Activated CD4-positive, alpha-beta T cell treated with anti-CD3 and anti-CD28 coated beads, Interleukin-2, amount 50 U/mL, for 4 hours (primary cell): ENCODE results near the gene WDR62.

ENCODE experiments used
- DNase-seq, 2 experiments: peaks; one replicate each; pipeline ENCODE4 v3.0.0-alpha.2; 2020

The WDR62 gene

DNA sequence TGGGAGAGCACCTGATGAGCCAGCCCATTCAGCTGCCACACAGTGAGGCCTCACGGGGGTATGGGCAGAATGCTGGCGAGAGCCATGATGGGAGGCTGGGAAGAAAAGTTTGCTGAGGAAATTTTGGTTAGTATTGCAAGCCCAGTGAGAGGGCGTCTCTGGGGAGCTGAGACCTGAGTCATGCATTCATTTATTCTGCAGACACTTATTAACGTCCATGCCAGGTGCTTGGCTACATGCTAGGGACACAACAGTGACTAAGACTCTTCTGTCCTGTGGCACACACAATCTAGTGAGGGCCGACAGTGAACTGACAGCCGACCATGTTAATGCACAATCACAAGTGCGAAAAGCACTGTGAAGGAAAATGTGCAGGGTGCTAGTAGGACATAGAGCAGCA, 27.2 kb downstream of the WDR62 start:
- DNase-seq, result no peak

DNA sequence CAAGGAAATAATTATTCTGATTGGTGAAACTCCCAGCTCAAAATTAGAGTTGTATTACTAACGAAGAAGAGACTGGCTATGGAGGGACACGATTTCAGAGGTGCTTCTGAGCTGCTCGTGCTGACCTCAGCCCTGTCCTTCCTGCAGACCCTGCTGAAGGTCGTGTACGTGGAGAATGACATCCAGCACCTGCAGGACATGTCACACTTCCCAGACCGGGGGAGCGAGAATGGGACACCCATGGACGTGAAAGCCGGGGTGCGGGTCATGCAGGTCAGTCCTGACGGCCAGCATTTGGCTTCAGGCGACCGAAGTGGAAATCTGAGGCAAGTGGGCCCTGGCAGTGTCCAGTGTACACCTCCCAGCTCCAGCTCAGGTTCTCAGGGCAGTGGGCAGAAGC, 28.2 kb downstream of the WDR62 start:
- no peak for DNase-seq

DNA sequence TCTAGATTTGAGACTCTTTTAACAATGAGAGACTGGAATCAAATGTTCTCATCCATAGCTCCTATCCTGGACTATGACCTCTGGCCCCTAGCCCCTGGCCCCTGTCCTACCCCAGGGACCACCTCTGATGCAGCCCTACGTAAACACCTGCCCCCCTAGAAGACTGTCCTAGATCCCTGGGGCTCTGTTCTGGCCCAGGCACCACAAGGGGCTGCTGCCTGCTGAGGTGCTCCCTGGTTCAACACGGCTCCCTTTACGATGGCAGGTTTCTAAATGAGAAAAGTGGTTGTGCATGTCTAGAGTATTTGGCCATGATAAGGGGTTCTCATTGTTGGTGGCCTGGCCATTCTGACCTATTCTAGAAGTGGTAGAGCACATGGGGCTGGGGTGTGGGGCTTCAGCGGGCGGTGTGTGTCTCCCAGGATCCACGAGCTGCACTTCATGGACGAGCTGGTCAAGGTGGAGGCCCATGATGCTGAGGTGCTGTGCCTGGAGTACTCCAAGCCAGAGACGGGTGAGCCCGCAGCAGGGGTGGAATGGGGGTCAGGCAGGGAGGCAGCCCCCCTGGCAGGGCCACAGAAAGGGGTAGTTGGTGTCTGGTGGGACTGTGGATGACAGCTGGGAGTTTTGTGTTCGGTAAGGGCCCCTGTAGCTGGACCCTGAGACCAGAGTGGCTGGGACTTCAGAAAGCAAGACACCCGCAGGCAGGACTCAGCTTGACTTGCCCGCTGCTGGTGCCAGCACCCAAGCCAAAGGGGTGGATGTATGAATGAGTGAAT, 29.7 kb downstream of the WDR62 start:
- DNase-seq, result no peak

- no peak for DNase-seq
Observed at GRCh38 chr19:36086326-36086725, 31.6 kb downstream of the WDR62 start.

DNA sequence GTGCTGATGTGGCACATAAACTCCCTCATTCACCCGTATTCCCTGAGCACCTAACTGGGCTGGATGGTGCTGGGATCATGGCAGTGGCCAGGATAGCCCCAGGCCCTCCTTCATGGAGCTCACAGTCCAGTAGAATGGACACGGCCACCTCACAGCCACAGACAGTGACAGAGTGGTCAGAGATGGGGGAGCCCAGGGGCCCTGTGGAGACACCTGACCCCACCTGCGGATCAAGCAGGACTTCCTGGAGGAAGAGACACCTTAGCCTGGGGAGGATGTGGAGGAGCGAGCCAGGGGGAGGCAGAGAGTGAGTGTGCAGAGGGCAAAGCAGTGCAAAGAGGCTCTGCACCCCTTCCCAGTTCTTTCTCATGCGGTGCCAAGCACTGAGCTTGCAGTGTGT, 35.1 kb downstream of the WDR62 start:
- DNase-seq, result no peak

GRCh38 chr19:36090910-36091695, 36.4 kb downstream of the WDR62 start:
- no peak for DNase-seq

DNA sequence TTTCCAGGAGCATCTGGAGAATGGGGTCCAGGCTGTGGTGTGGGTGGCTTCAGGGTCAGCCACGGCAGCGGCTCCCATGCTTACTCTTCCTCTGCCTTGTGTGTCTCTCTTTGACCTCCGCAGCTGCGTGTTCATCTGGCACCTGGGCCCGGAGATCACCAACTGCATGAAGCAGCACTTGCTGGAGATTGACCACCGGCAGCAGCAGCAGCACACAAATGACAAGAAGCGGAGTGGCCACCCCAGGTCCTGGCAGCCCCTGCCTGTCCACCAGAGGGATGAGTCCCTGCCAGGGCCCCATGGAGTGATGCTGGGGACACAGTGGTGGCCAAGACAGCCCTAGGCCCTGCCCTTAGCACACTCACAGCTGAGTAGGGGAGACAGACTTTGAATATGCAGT, 37.9 kb downstream of the WDR62 start:
- no peak for DNase-seq

DNA sequence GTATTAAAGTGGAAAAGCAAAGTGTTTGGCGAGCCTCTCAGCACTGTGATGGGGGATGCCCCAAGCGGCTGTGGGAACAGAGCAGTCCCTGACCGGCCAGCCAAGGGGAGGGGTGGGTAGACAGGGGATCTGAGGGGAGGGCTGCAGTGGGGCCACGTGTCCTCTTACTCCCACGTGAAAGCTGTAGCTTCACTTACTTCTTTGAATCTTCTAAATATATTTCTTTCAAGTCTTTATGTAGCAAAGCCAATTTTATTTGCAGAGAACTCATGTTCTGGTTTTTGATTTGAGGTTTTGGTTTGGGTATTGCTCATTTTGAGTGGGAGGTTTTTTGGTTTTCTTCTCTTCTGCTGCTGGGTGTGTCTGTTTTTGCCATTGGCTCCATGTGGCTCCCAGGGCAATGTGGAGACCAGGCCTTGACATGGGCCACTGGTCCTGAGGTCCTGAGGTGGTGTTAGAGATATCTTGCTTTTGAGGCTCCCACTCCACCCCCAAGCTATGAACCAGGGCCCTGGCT, 38.5 kb downstream of the WDR62 start:
- DNase-seq, result no peak

DNA sequence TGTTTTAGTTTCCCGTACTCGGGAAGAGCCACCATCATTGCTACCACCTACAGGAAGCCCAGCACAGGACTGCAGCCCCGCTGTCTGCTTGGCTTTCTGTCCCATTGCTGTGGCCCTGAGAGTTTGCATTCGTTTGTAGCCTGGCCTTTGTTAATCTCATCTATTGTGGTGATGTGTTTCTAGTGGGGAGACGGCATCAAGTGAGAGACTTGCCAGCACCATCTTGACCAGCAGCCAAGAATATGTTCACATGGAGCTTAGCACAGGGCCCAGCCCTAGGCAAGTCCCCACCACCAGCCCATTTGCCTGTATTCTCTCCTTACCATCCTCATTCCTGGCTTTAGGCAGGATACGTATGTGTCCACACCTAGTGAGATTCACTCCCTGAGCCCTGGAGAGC, 39.0 kb downstream of the WDR62 start:
- DNase-seq, result no peak

- no peak for DNase-seq
Observed at GRCh38 chr19:36097036-36097435, 42.3 kb downstream of the WDR62 start.

DNA sequence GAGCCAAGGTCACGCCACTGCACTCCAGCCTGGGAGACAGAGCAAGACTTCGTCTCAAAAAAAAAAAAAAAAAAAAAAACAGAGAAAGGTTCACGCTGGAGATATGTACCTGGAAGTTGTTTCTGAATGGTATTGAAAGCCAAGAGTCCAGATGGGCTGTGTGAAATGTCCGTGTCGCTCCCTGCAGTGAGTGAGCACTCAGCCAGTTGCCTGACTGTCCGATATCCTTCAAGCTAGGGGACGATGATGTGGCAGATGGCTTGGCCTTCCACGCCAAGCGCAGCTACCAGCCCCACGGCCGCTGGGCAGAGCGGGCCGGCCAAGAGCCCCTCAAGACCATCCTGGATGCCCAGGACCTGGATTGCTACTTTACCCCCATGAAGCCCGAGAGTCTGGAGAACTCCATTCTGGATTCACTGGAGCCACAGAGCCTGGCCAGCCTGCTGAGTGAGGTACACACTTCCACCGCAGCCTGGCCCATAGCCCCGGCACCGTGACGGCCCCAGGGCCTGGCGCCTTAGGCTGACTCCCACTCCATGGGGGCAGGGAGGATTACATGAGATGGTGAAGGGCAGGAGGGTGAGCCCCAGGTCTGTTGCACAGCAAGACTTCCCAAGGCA, 44.6 kb downstream of the WDR62 start:
- DNase-seq, result no peak

- no peak for DNase-seq
Observed at GRCh38 chr19:36100476-36100875, 45.8 kb downstream of the WDR62 start.

DNA sequence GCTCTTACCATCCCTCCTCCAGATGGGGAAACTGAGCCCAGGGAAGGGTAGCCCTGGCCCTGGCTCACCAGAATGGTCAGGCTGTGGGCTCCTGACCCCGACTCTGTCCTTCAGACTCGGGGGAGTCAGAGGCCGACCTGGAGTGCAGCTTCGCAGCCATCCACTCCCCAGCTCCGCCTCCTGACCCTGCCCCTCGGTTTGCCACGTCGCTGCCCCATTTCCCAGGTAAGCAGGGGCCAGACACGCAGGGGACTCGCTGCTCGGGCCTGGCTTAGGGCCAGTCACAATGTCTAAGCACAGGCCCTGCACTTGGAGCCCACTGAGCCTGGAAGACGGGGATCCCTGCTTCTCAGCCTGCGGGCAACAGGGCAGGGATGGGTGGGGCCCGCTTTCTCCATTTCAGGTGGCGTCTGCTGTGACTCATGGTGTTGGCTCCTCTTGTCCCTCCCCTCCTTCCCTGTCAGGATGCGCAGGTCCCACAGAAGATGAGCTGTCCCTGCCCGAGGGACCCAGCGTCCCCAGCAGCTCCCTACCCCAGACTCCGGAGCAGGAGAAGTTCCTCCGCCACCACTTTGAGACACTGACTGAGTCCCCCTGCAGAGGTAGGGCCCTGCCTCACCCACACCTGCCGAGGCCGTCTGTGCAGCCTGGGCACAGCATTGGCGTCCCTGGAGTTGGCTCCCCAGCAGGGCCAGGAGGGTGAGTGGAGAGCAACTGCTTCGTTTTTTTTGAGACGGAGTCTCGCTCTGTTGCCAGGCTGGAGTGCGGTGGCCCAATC, 47.0 kb downstream of the WDR62 start:
- no peak for DNase-seq

DNA sequence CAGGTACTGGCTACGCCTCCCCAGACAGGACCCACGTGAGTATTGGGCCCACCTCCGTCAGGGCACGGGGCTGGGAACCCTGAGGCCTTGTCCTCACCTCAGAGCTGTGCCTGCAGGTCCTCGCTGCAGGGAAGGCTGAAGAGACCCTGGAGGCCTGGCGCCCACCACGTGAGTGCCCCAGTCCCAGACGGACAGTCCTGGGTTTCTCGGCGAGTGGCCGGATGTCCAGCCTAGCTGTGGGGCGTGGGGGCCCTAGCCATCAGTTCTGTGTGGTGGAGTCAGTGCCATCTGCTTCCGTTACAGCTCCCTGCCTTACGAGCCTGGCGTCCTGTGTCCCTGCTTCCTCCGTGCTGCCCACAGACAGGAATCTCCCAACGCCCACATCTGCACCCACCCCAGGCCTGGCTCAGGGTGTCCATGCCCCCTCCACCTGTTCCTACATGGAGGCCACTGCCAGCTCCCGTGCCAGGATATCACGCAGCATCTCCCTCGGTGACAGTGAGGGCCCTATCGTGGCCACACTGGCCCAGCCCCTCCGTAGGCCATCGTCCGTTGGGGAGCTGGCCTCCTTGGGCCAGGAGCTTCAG, 48.4 kb downstream of the WDR62 start:
- no peak for DNase-seq

DNA sequence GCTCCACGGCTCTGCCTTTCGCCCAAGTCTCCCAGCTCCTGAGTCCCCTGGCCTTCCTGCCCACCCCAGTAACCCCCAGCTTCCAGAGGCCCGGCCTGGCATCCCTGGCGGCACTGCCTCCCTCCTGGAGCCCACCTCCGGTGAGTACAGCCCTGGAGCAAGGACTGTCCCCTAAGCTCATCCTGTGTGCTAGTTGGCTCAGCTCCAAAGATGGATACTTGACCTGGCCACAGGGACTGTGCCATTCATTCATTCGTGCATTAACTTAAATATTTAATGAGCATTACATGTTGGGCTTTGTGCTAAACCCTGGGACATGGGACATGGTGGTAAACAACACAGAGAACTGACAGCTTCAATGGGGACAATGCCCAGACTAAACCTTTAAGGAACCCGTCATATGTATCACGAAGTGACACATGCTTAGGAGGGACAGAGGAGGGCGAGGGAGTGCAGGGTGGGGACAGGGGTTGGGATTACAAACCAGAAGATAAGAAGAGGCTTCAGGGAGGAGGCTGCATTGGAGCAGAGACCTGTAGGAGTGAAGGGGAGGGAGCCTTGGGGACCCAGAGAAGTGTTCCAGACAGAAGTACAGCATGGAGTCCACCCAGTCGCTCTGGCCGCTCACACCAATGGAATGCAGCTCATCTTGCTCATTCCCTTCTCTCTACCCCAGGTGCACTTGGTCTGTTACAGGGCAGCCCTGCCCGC, 49.3 kb downstream of the WDR62 start:
- no peak for DNase-seq

DNA sequence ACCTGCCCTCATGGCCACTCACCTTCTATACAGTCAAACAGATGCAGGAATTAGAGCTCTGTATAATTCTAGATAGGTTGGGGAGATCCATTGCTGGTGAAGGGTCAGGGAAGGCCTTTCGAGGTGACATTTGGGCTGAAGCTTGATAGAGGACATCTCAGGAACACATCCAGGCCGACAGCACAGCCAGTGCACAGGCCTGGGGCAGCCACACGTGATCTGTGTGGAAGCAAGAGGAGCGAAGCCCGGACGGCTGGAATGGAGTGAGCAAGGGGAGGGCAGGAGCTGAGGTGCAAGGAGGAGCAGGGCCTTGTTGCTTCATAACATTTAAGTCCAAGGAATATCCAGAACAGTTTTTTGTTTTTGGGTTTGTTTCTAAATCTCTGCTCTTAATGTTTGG, 51.7 kb downstream of the WDR62 start:
- DNase-seq, result no peak

GRCh38 chr19:36106991-36107390, 52.3 kb downstream of the WDR62 start:
- DNase-seq, result no peak

GRCh38 chr19:36108684-36109083, 54.0 kb downstream of the WDR62 start:
- no peak for DNase-seq

DNA sequence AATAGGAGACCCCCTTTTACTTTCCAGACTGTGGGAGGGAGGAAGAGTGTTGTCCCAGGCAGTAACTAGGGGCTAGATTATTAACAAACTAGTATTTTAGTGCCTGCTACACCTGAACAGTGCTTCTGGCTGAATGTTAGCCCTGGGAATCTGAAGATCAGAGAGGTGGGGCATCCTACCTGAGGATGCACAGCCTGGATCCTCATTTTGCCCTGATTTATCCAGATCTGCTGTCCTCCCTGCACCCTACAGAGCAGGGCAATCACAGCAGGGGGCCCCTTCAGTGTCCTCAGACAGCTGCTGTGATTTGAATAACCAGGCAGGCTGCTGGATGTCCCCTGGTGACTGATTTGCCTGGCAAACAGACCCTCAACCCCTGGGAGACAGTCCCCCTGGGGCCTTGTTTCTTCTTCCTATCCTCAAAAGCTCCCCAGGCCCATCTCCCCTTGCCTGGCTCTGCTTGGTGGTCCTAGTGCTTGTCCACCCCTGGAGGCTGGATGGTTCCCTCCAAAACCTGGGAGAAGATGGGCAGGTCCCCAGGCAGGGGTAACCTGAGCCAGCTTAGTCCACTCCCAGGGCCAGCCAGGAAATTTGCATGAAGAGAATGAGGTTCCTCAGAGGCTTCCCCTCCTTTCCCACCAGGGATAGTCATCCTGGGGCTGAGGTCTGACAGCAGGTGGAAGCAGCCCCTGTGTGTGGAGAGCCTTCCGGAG, 55.9 kb downstream of the WDR62 start, which contains the start of gene OVOL3:
Gene OVOL3, plus strand, starts transcription at position 657 of the 713 bp plus-strand sequence. CDS start 60 bp downstream, outside the sequence.
- no peak for DNase-seq

DNA sequence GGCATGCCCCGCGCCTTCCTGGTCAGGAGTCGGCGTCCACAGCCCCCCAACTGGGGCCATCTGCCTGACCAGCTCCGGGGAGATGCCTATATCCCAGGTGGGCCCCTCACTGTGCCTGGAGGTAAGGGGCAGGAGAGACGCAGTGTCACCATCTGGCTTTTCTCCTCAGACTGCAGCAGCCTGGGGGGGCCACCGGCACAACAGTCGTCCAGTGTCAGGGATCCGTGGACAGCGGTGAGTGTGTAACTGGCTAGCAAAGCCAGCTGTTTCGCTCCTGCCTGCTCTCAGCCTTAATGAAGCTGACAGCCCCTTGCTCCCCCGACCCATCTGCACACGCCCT, 56.5 kb downstream of the WDR62 start:
- DNase-seq, result no peak

- DNase-seq, result no peak
Observed at GRCh38 chr19:36112678-36113077, 58.0 kb downstream of the WDR62 start.
